SK-N-MC (cell line): ENCODE measurements around the gene XDH.

Experiments used
- DNase-seq: peaks from one replicate; pipeline ENCODE4 v3.0.0-alpha.2; 2011; ENCODE audit warnings: low read depth, low spot score
- H3K27ac ChIP-seq: fragments of 200-600 bp; sonication (generic); 2 replicates; pipeline ENCODE4 v1.5.1; 2016; ENCODE audit warnings: mixed run types
- H3K36me3 ChIP-seq: fragments of 200-600 bp; sonication (generic); 2 replicates; pipeline ENCODE4 v1.6.1; 2017; ENCODE audit warnings: antibody characterized with exemption, low read length, mixed read lengths; ENCODE audit not compliant: insufficient read depth
- H3K4me3 ChIP-seq: fragments of 200-600 bp; sonication (generic); 2 replicates; pipeline ENCODE4 v1.5.1; 2016
- H3K9ac ChIP-seq: fragments of 200-600 bp; sonication (generic); 2 replicates; pipeline ENCODE4 v1.8.0; 2017; ENCODE audit warnings: mixed run types, mixed read lengths; ENCODE audit not compliant: insufficient read length
- H3K9me3 ChIP-seq: fragments of 200-600 bp; sonication (generic); 2 replicates; pipeline ENCODE4 v1.6.1; 2017; ENCODE audit warnings: low read depth, mild to moderate bottlenecking, antibody characterized with exemption, low read length, moderate library complexity, mixed read lengths
- EZH2 ChIP-seq: fragments of 200-600 bp; sonication (generic); IDR thresholded peaks from one replicate; pipeline ENCODE4 v1.6.1; 2017; ENCODE audit warnings: antibody characterized with exemption
- FOXP2 ChIP-seq: optimal IDR thresholded peaks from 2 replicates; pipeline ENCODE3; 2011; ENCODE audit warnings: mild to moderate bottlenecking, moderate library complexity; ENCODE audit not compliant: insufficient read depth; ENCODE audit errors: extremely low read length, control extremely low read depth
- POLR2AphosphoS5 ChIP-seq: IDR thresholded peaks from 2 replicates; pipeline ENCODE4 v1.6.1; 2012; ENCODE audit warnings: mild to moderate bottlenecking, low read depth, low read length, borderline replicate concordance

XDH gene

GRCh38 chr2:31328026-31328425 lies 86.5 kb downstream of the XDH start:
- Histone ChIP-seq H3K36me3 (no peaks in the 10 kb centered on the region), H3K27ac (no peak overlapping the region), H3K9me3 (no peaks in the 10 kb centered on the region), H3K9ac (no peak overlapping the region), H3K4me3 (no peak overlapping the region)
- no peak for TF ChIP-seq EZH2
- TF ChIP-seq FOXP2: no peak
- no peak for TF ChIP-seq POLR2AphosphoS5
- no peak for DNase-seq

- TF ChIP-seq EZH2: no peak
- TF ChIP-seq FOXP2: no peak
- Histone ChIP-seq H3K9ac (no peak overlapping the region), H3K9me3 (no peaks in the 10 kb centered on the region), H3K4me3 (no peak overlapping the region), H3K27ac (no peak overlapping the region), H3K36me3 (no peaks in the 10 kb centered on the region)
- no peak for DNase-seq
These were observed 87.0 kb downstream of the XDH start for GRCh38 chr2:31327505-31327904.

- no peak overlapping the region for H3K27ac ChIP-seq
- no peak overlapping the region for H3K4me3 ChIP-seq
- no peak for TF ChIP-seq EZH2
- no peak for TF ChIP-seq POLR2AphosphoS5
- no peak overlapping the region for H3K9ac ChIP-seq
- H3K9me3 ChIP-seq: no peaks in the 10 kb centered on the region
- no peaks in the 10 kb centered on the region for H3K36me3 ChIP-seq
- no peak for DNase-seq
These were observed 90.4 kb downstream of the XDH start for GRCh38 chr2:31324016-31324633.

GRCh38 chr2:31322371-31322770 lies 92.2 kb downstream of the XDH start:
- no peak overlapping the region for H3K4me3 ChIP-seq

GRCh38 chr2:31319406-31320175 lies 95.0 kb downstream of the XDH start:
- Histone ChIP-seq H3K4me3 (peak overlapping the region; percentile 13; the same call in 1 of the 2 replicates), H3K9ac (no peak overlapping the region), H3K27ac (peak overlapping the region; percentile 84; the same call in 1 of the 2 replicates), H3K36me3 (no peaks in the 10 kb centered on the region), H3K9me3 (no peaks in the 10 kb centered on the region)
- no peak for TF ChIP-seq EZH2
- peak; percentile 82 for TF ChIP-seq FOXP2
- DNase-seq: peak; percentile 24

More at GRCh38 chr2:31322371-31322770, 92.2 kb downstream of the XDH start:
- Histone ChIP-seq H3K9me3 (no peaks in the 10 kb centered on the region), H3K36me3 (no peaks in the 10 kb centered on the region), H3K27ac (no peak overlapping the region), H3K9ac (no peak overlapping the region)
- no peak for DNase-seq
- TF ChIP-seq FOXP2 (no peak), EZH2 (no peak), POLR2AphosphoS5 (no peak)

- peak overlapping the region; percentile 51 for H3K4me3 ChIP-seq
- peak; percentile 10 for TF ChIP-seq FOXP2
- no peak; the same call in 1 of the 2 replicates for TF ChIP-seq POLR2AphosphoS5
- no peak for TF ChIP-seq EZH2
- no peaks in the 10 kb centered on the region for H3K36me3 ChIP-seq
- no peaks in the 10 kb centered on the region for H3K9me3 ChIP-seq
- peak; percentile 39 for DNase-seq
- no peak overlapping the region for H3K9ac ChIP-seq
- peak overlapping the region; percentile 84 for H3K27ac ChIP-seq
These were observed 95.9 kb downstream of the XDH start for GRCh38 chr2:31318361-31319336.

- Histone ChIP-seq H3K9ac (no peak overlapping the region), H3K4me3 (no peak overlapping the region), H3K36me3 (no peaks in the 10 kb centered on the region), H3K9me3 (no peaks in the 10 kb centered on the region), H3K27ac (no peak overlapping the region)
- no peak for DNase-seq
- no peak for TF ChIP-seq POLR2AphosphoS5
- TF ChIP-seq FOXP2: no peak
- no peak for TF ChIP-seq EZH2
These were observed 97.1 kb downstream of the XDH start for GRCh38 chr2:31317396-31317795.

GRCh38 chr2:31314761-31315160 lies 99.8 kb downstream of the XDH start:
- Histone ChIP-seq H3K27ac (no peak overlapping the region), H3K4me3 (no peak overlapping the region), H3K36me3 (no peaks in the 10 kb centered on the region), H3K9ac (no peak overlapping the region), H3K9me3 (no peaks in the 10 kb centered on the region)
- no peak for DNase-seq
- TF ChIP-seq POLR2AphosphoS5 (no peak), FOXP2 (no peak), EZH2 (no peak)
